Retinal pigment epithelial cell (primary cell): ENCODE measurements around the gene TMEM115.

Experiments
- DNase-seq: peaks from one replicate; pipeline ENCODE4 v3.0.0-alpha.2; 2010; ENCODE audit warnings: low read depth
- H3K4me3 ChIP-seq: 2 replicates; pipeline ENCODE4 v1.5.1; 2011; ENCODE audit warnings: mild to moderate bottlenecking, low read length, control low read depth, moderate library complexity
- CTCF ChIP-seq: conservative IDR thresholded peaks from 2 replicates; pipeline ENCODE4 v1.5.1; 2011; ENCODE audit warnings: low read depth, low read length, control low read depth, inconsistent platforms

TMEM115 gene

DNA sequence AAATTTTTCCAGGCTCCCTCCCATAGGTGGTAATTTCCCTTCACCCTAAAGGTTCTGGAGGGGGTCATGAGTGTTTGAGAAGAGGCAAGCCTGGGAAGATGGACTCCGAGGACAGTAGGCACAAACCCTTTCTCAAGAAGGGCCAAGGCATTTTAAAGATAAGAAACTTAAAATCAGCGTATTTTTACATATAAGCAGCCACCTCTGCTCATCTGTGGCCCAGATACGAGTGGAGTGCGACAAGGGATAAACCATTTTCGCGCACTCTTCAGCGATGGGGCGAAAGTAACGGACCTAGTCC lies 19.2 kb downstream of the TMEM115 start:
- H3K4me3 ChIP-seq, result peak overlapping the region; percentile 16
- DNase-seq, result no peak
- no peak for TF ChIP-seq CTCF

GRCh38 chr3:50339485-50340146 lies 19.7 kb downstream of the TMEM115 start:
- H3K4me3 ChIP-seq, result no peak overlapping the region
- no peak for DNase-seq
- no peak for TF ChIP-seq CTCF

- TF ChIP-seq CTCF, result no peak
- DNase-seq, result no peak
- no peak overlapping the region for H3K4me3 ChIP-seq
Measured at GRCh38 chr3:50338965-50339364, 20.4 kb downstream of the TMEM115 start.

GRCh38 chr3:50337175-50337861 lies 22.0 kb downstream of the TMEM115 start:
- no peak for TF ChIP-seq CTCF
- DNase-seq, result peak; percentile 95
- H3K4me3 ChIP-seq, result peak overlapping the region; percentile 88

DNA sequence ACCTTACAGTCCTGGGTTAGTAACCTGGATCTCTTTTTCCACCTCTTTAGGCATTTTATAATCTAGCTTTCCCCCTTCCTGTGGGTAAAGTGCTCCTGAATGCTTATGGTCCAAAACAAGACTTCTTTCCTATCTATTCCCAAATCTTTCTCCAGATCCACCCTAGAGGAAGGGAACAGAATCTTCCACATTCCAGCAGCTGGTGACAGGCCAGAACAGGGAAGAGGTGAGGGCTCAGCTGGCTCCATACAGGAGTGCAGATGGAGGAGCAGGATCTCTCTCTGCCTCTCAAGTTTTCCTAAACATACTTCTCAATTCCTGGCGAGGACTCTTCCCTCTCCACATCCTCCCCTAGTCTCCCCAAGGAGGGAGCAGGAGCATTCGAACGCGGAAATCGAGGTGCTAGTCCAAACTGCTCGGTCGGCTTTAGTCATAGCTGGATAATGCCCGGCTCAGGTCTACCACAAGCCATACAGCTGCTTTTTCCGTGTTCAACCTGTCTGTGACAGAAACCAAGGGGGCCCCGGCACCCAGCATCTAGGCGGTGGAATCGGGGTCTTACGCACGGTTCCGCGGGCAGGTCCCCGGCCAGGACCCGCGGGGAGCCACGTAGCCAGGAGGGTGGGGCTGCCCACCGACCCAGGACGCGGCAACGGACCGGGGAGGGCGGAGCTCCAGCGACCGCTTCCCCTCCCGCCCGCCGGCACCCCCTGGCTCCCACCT lies 22.7 kb downstream of the TMEM115 start:
- DNase-seq, result no peak
- no peak for TF ChIP-seq CTCF
- peak overlapping the region; percentile 88 for H3K4me3 ChIP-seq

DNA sequence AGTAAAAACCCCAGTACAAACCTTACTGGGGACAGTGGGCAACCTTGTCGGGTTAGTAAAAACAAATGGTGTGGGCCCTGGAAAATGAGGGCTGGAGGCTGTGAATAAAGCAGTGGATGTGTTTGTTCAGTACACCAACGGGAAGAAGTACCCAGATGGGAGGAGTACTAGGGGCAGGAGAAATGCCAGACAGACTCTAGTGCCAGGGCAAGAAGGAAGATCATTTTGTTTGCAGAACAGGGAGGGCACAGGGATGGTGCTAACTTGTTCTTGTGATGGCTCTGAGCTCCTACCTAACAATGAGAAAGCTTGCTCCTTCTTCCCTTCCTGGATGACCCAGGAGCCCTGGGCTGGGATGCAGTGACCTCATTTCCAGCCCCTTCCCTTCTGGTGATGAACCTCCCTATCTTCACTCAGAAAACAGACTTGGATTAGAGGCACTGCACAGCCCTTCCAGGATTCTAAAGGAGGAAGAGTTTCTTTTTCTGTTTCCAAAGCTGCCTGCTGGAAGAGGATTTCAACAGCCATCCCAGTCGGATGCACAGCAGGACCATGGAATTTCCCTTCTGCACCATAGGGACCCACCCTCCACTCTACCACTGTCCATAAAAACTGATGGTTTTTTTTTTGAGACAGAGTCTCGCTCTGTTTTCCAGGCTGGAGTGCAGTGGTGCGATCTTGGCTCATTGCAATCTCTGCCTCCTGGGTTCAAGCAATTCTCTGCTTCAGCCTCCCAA lies 24.8 kb downstream of the TMEM115 start:
- no peak for TF ChIP-seq CTCF
- no peak for DNase-seq
- H3K4me3 ChIP-seq, result no peak overlapping the region
